ENCODE results near the gene LRRC37B. TPM values are rescaled to one million over a fixed set of nuclear protein-coding genes. Genes with fewer than 3 reads are reported as not detected.

Gene LRRC37B
- 28.1 and 29.4 TPM in 2 replicates for total RNA-seq

DNA sequence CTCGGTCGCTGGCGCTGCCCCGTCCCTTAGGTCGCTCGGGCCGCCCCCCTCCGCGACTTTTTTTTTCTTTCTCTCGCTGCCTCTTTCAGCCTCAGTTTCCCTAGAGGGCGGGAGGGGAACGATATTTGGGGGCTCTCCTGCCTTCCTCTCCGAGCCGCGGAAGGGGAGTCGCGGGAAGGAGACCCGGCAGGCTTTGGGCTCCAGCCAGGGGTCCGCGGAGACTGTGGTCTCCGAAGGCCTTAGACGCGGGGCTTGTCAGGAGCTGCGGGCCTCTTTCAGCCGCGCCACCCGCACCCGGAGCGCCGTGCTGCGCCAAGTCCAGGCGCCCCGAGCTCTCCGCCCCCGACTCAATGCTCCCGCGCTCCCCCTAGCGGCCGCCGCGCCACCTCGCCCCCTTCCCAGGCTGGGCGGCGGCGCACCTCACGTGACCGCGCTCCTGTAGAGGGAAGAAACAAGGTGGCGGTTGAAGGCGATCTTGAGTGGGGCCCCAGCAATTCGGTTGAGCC lies at the start of gene LRRC37B:
Gene LRRC37B, plus strand, starts transcription at position 427 of the 506 bp plus-strand sequence. CDS start 14,010 bp downstream, outside the sequence.

Small RNA genes lying within 50 kb of the gene (small RNA-seq; reads per million reads assigned to genes)
- gene AC090616.4 = not detected
- gene RNA5SP437 = not detected

Other genes with a start within 250 kb of the LRRC37B start
- 46.1 and 60.0 TPM in 2 replicates for gene COPRS, start 148.1 kb upstream of the LRRC37B start, total RNA-seq
- gene UTP6, start 105.7 kb upstream of the LRRC37B start, total RNA-seq = 32.1 and 35.5 TPM in 2 replicates
- 10.6 and 13.5 TPM in 2 replicates for gene SUZ12, start 70.4 kb upstream of the LRRC37B start, total RNA-seq
- gene RHOT1, start 135.1 kb downstream of the LRRC37B start, total RNA-seq = 28.9 and 39.6 TPM in 2 replicates

Measured in hair follicle dermal papilla cell (primary cell).